Breast epithelium (tissue), 3 donors: ENCODE results near the gene SLC43A2.

Source experiments
- CTCF ChIP-seq, 3 donors: fragments of 450-650 bp; IDR thresholded peaks; one replicate each; pipeline ENCODE4 v1.5.1; 2016 to 2017; ENCODE audit warnings: antibody characterized with exemption in 3 of 3, mild to moderate bottlenecking in 3 of 3, moderate library complexity in 3 of 3
- POLR2A ChIP-seq: fragments of 450-650 bp; IDR thresholded peaks from one replicate; pipeline ENCODE4 v1.6.1; 2016; ENCODE audit warnings: antibody characterized with exemption, mild to moderate bottlenecking, moderate library complexity
- POLR2AphosphoS5 ChIP-seq, 3 donors: sonication (generic); formaldehyde crosslinking; IDR thresholded peaks; one replicate each; pipeline ENCODE4 v1.6.1; 2017; ENCODE audit warnings: antibody characterized with exemption in 3 of 3

- TF ChIP-seq POLR2A, result no peak
- TF ChIP-seq CTCF (IDR thresholded peaks at IDR 0.05), result no peak
- TF ChIP-seq POLR2AphosphoS5 (IDR thresholded peaks at IDR 0.05), result no peak
These were observed 68.4 kb downstream of the SLC43A2 start for GRCh38 chr17:1560101-1560857.
